HCT116 (cell line): ENCODE results near the gene FILIP1. TPM values are rescaled to one million over a fixed set of nuclear protein-coding genes. Genes with fewer than 3 reads are reported as not detected.

ENCODE experiments used
- ATAC-seq: fragments of 200-7000 bp; cut with Tn5 transposase; 2 replicates; pipeline ENCODE4 v1.9.1; 2020; ENCODE audit warnings: mild to moderate bottlenecking, moderate library complexity
- BruUV-seq: library from RNA; stranded (reverse); fragments of 400-500 nt; replicated peaks from 2 replicates; lab custom pipeline; 2021; lab: Mats Ljungman, UMichigan
- CTCF ChIA-PET: fragments of 300-600 bp; sonication (Branson Sonifier 250); formaldehyde crosslinking; loops from one replicate; lab custom pipeline; 2021; ENCODE audit warnings: antibody characterized with exemption; lab: Charles Lee
- POLR2A ChIA-PET: fragments of 300-600, 350-600 bp; sonication (Branson Sonifier 250); formaldehyde crosslinking; loops from one replicate; lab custom pipeline; 2021; ENCODE audit warnings: antibody characterized with exemption; lab: Charles Lee
- RAD21 ChIA-PET, 2 experiments: fragments of 300-600 bp; sonication (Branson Sonifier 250); formaldehyde crosslinking; loops; one replicate each; lab custom pipeline; 2023; ENCODE audit warnings: low total read pairs in 2 of 2; ENCODE audit not compliant: uncharacterized antibody in 2 of 2, unreplicated experiment in 2 of 2, low non-redundant PET in 1 of 2; lab: Charles Lee
- DNase-seq: peaks from one replicate; pipeline ENCODE4 v3.0.0-alpha.2; 2010; ENCODE audit warnings: low read depth, low spot score
- H2AFZ ChIP-seq: fragments of 200-600 bp; shearing (Covaris generic), sonication (generic); 2 replicates; pipeline ENCODE4 v1.6.1; 2017; ENCODE audit warnings: low read depth, mixed run types, mixed read lengths, antibody characterized with exemption, low read length; ENCODE audit not compliant: poor library complexity, severe bottlenecking
- H3K27ac ChIP-seq: 2 replicates; pipeline ENCODE4 v1.5.1; 2012; ENCODE audit warnings: low read depth, low read length
- H3K27me3 ChIP-seq: fragments of 200-600 bp; sonication (generic); 2 replicates; pipeline ENCODE4 v1.6.1; 2016; ENCODE audit warnings: mixed run types, low read length, mixed read lengths; ENCODE audit not compliant: insufficient read depth
- H3K36me3 ChIP-seq, 2 experiments: fragments of 200-500 bp in 1 of 2; fragments of 200-600 bp in 1 of 2; sonication (Bioruptor generic) in 1 of 2; sonication (generic) in 1 of 2; 2 replicates each; pipeline versions ENCODE4 v1.5.1 to v1.6.1; 2014 to 2016; ENCODE audit warnings: low read length in 2 of 2, inconsistent platforms in 1 of 2, mixed read lengths in 1 of 2, mixed run types in 1 of 2; ENCODE audit not compliant: insufficient read depth in 2 of 2, control insufficient read depth in 1 of 2
- H3K4me1 ChIP-seq, 2 experiments: fragments of 200-600 bp in 1 of 2; sonication (generic) in 1 of 2; 2 replicates each; pipeline versions ENCODE4 v1.5.1 to v1.6.1; 2012 to 2017; ENCODE audit warnings: low read length in 2 of 2, inconsistent platforms in 1 of 2, mild to moderate bottlenecking in 1 of 2, mixed read lengths in 1 of 2, mixed run types in 1 of 2, moderate library complexity in 1 of 2; ENCODE audit not compliant: insufficient read depth in 2 of 2, control insufficient read depth in 1 of 2
- H3K4me2 ChIP-seq: fragments of 200-600 bp; sonication (generic); 2 replicates; pipeline ENCODE4 v1.6.1; 2017; ENCODE audit warnings: mixed run types, low read length, mixed read lengths
- H3K4me3 ChIP-seq, 2 experiments: fragments of 200-600 bp in 1 of 2; sonication (generic) in 1 of 2; replicated peaks in 1 of 2; 2 replicates each; pipeline ENCODE4 v1.5.1; 2011 to 2016; ENCODE audit warnings: low read length in 2 of 2, control low read depth in 1 of 2, low read depth in 1 of 2, mild to moderate bottlenecking in 1 of 2, mixed read lengths in 1 of 2, mixed run types in 1 of 2
- H3K79me2 ChIP-seq: fragments of 200-600 bp; sonication (generic); 2 replicates; pipeline ENCODE4 v1.6.1; 2017; ENCODE audit warnings: mild to moderate bottlenecking, mixed run types, low read length, moderate library complexity, mixed read lengths; ENCODE audit not compliant: insufficient read depth
- H3K9ac ChIP-seq: fragments of 200-600 bp; sonication (generic); 2 replicates; pipeline ENCODE4 v1.6.1; 2016; ENCODE audit warnings: low read length, mixed read lengths
- H3K9me2 ChIP-seq: fragments of 200-600 bp; sonication (generic), shearing (Covaris generic); 2 replicates; pipeline ENCODE4 v1.6.1; 2017; ENCODE audit warnings: mixed run types, mild to moderate bottlenecking, moderate library complexity; ENCODE audit not compliant: insufficient read depth
- H3K9me3 ChIP-seq, 2 experiments: fragments of 200-500 bp in 1 of 2; fragments of 200-600 bp in 1 of 2; sonication (Bioruptor generic) in 1 of 2; sonication (generic) in 1 of 2; 2 replicates each; pipeline ENCODE4 v1.6.1; 2014 to 2017; ENCODE audit warnings: low read length in 2 of 2, mixed read lengths in 2 of 2, inconsistent platforms in 1 of 2, low read depth in 1 of 2, mild to moderate bottlenecking in 1 of 2, mixed run types in 1 of 2, moderate library complexity in 1 of 2; ENCODE audit not compliant: control insufficient read depth in 1 of 2, insufficient read depth in 1 of 2
- H4K20me1 ChIP-seq: fragments of 200-600 bp; sonication (generic), shearing (Covaris generic); 2 replicates; pipeline ENCODE4 v1.6.1; 2017; ENCODE audit warnings: mixed run types, mild to moderate bottlenecking, moderate library complexity; ENCODE audit not compliant: insufficient read depth
- CBX3 ChIP-seq: IDR thresholded peaks from 2 replicates; pipeline ENCODE4 v1.6.1; 2012; ENCODE audit warnings: low read depth
- CEBPB ChIP-seq: IDR thresholded peaks from 2 replicates; pipeline ENCODE4 v1.6.1; 2012; ENCODE audit warnings: low read depth
- CTCF ChIP-seq, 3 experiments: fragments of 200-600 bp in 1 of 3; sonication (generic) in 1 of 3; IDR thresholded peaks in 2 of 3; conservative IDR thresholded peaks in 1 of 3; 2 replicates each; pipeline ENCODE4 v1.5.1; 2012 to 2017; ENCODE audit warnings: low read depth in 2 of 3, low read length in 2 of 3, antibody characterized with exemption in 1 of 3, borderline replicate concordance in 1 of 3, control low read depth in 1 of 3, mild to moderate bottlenecking in 1 of 3, mixed read lengths in 1 of 3, mixed run types in 1 of 3, moderate library complexity in 1 of 3; ENCODE audit not compliant: insufficient read depth in 1 of 3
- EGR1 ChIP-seq: IDR thresholded peaks from 2 replicates; pipeline ENCODE4 v1.6.1; 2012; ENCODE audit warnings: low read depth
- ELF1 ChIP-seq: IDR thresholded peaks from 2 replicates; pipeline ENCODE4 v1.6.1; 2012; ENCODE audit warnings: low read depth, borderline replicate concordance
- EZH2 ChIP-seq: fragments of 200-600 bp; sonication (generic); IDR thresholded peaks from 2 replicates; pipeline ENCODE4 v1.6.1; 2017; ENCODE audit warnings: antibody characterized with exemption, mixed run types
- EZH2phosphoT487 ChIP-seq: fragments of 200-600 bp; IDR thresholded peaks from 2 replicates; pipeline ENCODE4 v1.6.1; 2018; ENCODE audit warnings: antibody characterized with exemption, borderline replicate concordance
- JUND ChIP-seq: IDR thresholded peaks from 2 replicates; pipeline ENCODE4 v1.6.1; 2012
- POLR2A ChIP-seq: IDR thresholded peaks from 2 replicates; pipeline ENCODE4 v1.7.0; 2011; ENCODE audit warnings: borderline replicate concordance; ENCODE audit not compliant: insufficient read depth, insufficient read length; ENCODE audit errors: extremely low read depth
- POLR2AphosphoS5 ChIP-seq: IDR thresholded peaks from 2 replicates; pipeline ENCODE4 v1.6.1; 2011; ENCODE audit warnings: mild to moderate bottlenecking, low read depth, low read length, moderate library complexity
- RAD21 ChIP-seq: IDR thresholded peaks from 2 replicates; pipeline ENCODE4 v1.6.1; 2012; ENCODE audit warnings: low read depth, mild to moderate bottlenecking
- SIN3A ChIP-seq: IDR thresholded peaks from 2 replicates; pipeline ENCODE4 v1.6.1; 2012; ENCODE audit warnings: low read depth
- SP1 ChIP-seq: IDR thresholded peaks from 2 replicates; pipeline ENCODE4 v1.6.1; 2012; ENCODE audit warnings: low read depth
- SRF ChIP-seq: IDR thresholded peaks from 2 replicates; pipeline ENCODE4 v1.6.1; 2012; ENCODE audit warnings: low read depth
- TCF7L2 ChIP-seq: IDR thresholded peaks from 2 replicates; pipeline ENCODE4 v1.7.0; 2011; ENCODE audit warnings: borderline replicate concordance, inconsistent platforms; ENCODE audit not compliant: insufficient read depth, insufficient read length; ENCODE audit errors: extremely low read depth
- YY1 ChIP-seq: IDR thresholded peaks from 2 replicates; pipeline ENCODE4 v1.6.1; 2011; ENCODE audit warnings: low read length, low read depth, moderate library complexity, mild to moderate bottlenecking; ENCODE audit not compliant: insufficient replicate concordance; ENCODE audit errors: extremely low read depth
- ZBTB33 ChIP-seq: IDR thresholded peaks from 2 replicates; pipeline ENCODE4 v1.6.1; 2011; ENCODE audit warnings: mild to moderate bottlenecking, low read length, moderate library complexity; ENCODE audit not compliant: insufficient replicate concordance; ENCODE audit errors: extremely low read depth
- ZFX ChIP-seq: fragments of 450-650 bp; IDR thresholded peaks from 2 replicates; pipeline ENCODE4 v1.6.1; 2017
- ZNF274 ChIP-seq: fragments of 200-500 bp; sonication (Bioruptor generic); IDR thresholded peaks from 2 replicates; pipeline ENCODE4 v1.6.1; 2014; ENCODE audit warnings: mild to moderate bottlenecking, low read depth, low read length, inconsistent platforms
- intact Hi-C: fragments of 100-400 bp; cut with micrococcal nuclease; formaldehyde crosslinking; loops from 2 replicates; pipeline ENCODE4 v1.10.0; 2022
- total RNA-seq: library from RNA; stranded (reverse); gene quantifications from one replicate; pipeline ENCODE4 v1.2.1, GENCODE V29; 2021; ENCODE audit not compliant: unreplicated experiment
- TF ChIP-seq, protein P1 (sequence below): IDR thresholded peaks from 2 replicates; pipeline ENCODE4 v1.6.1; 2012
- TF ChIP-seq, protein P2 (sequence below): IDR thresholded peaks from 2 replicates; pipeline ENCODE4 v1.6.1; 2012

FILIP1 gene
- total RNA-seq, 1 experiment from 2014 or later = 0.05 TPM

GRCh38 chr6:75243333-75244062 lies 250.1 kb downstream of the FILIP1 start, which contains the start of gene COX7A2:
COX7A2 (minus strand) TSS chr6:75243801; CDS start chr6:75243734, 67 bp downstream.
- Histone ChIP-seq H3K79me2 (peaks cover 50% of the 10 kb centered on the region), H3K27me3 (no peaks in the 10 kb centered on the region), H3K36me3 (peaks cover 9 to 27% of the 10 kb centered on the region in 2 experiments), H3K9me2 (no peaks in the 10 kb centered on the region), H3K4me3 (peak within 1 kb of the TSS; percentile 89 to 99), H3K4me1 (peaks cover 4 to 7% of the 10 kb centered on the region in 2 experiments; a peak in 3 of 4 replicates), H3K9me3 (no peaks in the 10 kb centered on the region), H4K20me1 (peaks cover 8% of the 10 kb centered on the region; the same call in 1 of the 2 replicates), H3K9ac (peak within 1 kb of the TSS; percentile 93), H2AFZ (peak within 1 kb of the TSS; percentile 69), H3K27ac (peak within 1 kb of the TSS; percentile 85), H3K4me2 (peak within 1 kb of the TSS; percentile 75)
- TF ChIP-seq TCF7L2 (peak; percentile 29), CEBPB (peak; percentile 62), SP1 (peak; percentile 56), POLR2AphosphoS5 (peak; percentile 98), RAD21 (no peak), EGR1 (0 out of 2 replicates have a peak, but pooled peaks have one; percentile 24), CTCF (IDR thresholded peaks at IDR 0.05 in 2 of 3, conservative IDR thresholded peaks at IDR 0.05 in 1 of 3; ENCODE audit: borderline replicate concordance in 1 of 3, insufficient read depth in 1 of 3, low read depth in 2 of 3, low read length in 2 of 3) (no peak), ELF1 (peak; percentile 70; the same call in 1 of the 2 replicates), SRF (peak; percentile 77), POLR2A (peak; percentile 63), CBX3 (peak; percentile 98), ZFX (no peak), EZH2 (no peak), ZBTB33 (no peak), YY1 (peak; percentile 93), ZNF274 (no peak), SIN3A (peak; percentile 92), JUND (peak; percentile 31; the same call in 1 of the 2 replicates), EZH2phosphoT487 (no peak)
- TF ChIP-seq, protein P1, sequence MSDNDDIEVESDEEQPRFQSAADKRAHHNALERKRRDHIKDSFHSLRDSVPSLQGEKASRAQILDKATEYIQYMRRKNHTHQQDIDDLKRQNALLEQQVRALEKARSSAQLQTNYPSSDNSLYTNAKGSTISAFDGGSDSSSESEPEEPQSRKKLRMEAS = peak; percentile 83
- TF ChIP-seq, protein P2, sequence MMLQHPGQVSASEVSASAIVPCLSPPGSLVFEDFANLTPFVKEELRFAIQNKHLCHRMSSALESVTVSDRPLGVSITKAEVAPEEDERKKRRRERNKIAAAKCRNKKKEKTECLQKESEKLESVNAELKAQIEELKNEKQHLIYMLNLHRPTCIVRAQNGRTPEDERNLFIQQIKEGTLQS = no peak
- DNase-seq = peak; percentile 97
- ChIA-PET CTCF (no interaction called here), POLR2A (interaction anchor here (1.1 kb wide), 1 partner anchor 8 kb away, joined by 4 read pairs; no protein-coding TSS in a partner anchor), RAD21 (interaction anchor here in 1 of 2 experiments (0.6 kb wide), 1 partner anchor 35 kb away, joined by 3 read pairs; no protein-coding TSS in a partner anchor)
- TSS peak; percentile 69 for BruUV-seq
- peak; percentile 98 for ATAC-seq
- intact Hi-C loops = no loop called here
